ENCODE data around the gene UBALD1. TPM values are rescaled to one million over a fixed set of nuclear protein-coding genes. Genes with fewer than 3 reads are reported as not detected.

Gene UBALD1
- total RNA-seq, 1 experiment from 2014 or later, result 24.6 TPM

DNA sequence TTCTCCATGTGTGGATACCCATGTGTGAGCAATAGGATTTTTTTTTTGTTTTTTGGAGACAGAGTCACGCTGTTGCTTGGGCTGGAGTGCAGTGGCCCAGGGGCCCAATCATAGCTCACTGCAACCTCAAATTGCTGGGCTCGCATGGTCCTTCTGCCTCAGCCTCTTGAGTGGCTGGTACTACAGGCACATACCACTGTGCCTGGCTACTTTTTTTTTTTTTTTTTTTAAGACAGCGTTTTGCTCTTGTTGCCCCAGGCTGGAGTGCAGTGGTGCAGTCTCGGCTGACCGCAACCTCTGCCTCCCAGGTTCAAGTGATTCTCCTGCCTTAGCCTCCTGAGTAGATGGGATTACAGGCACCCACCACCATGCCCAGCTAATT is 26.6 kb upstream of the UBALD1 start:
- no peak for DNase-seq
- Histone ChIP-seq H3K4me1 (ENCODE audit: insufficient read depth, low read length) (no peaks in the 10 kb centered on the region), H3K9ac (ENCODE audit: low read length) (no peak overlapping the region), H3K27ac (ENCODE audit: low read length) (no peak overlapping the region), H3K79me2 (ENCODE audit: low read length) (peaks cover 61% of the 10 kb centered on the region), H2AFZ (ENCODE audit: low read length) (no peak overlapping the region), H3K9me2 (replicated peaks; ENCODE audit: low read length) (no peaks in the 10 kb centered on the region), H3K4me3 (ENCODE audit: low read length) (no peak overlapping the region), H3K4me2 (ENCODE audit: low read length) (no peak overlapping the region), H4K20me1 (ENCODE audit: low read length) (no peaks in the 10 kb centered on the region), H3K27me3 (ENCODE audit: low read length) (no peaks in the 10 kb centered on the region), H3K9me3 (ENCODE audit: low read length) (no peaks in the 10 kb centered on the region), H3F3A (ENCODE audit: low read length, unreplicated experiment) (no peaks in the 10 kb centered on the region), H3K36me3 (ENCODE audit: low read depth, low read length) (no peaks in the 10 kb centered on the region)
- no peak for ATAC-seq
- ChIA-PET CTCF (no interaction called here), POLR2A (ENCODE audit: unreplicated experiment) (no interaction called here)
- TF ChIP-seq EZH2phosphoT487 (IDR thresholded peaks at IDR 0.05; ENCODE audit: borderline replicate concordance, low read length) (no peak), EZH2 (IDR thresholded peaks at IDR 0.05; ENCODE audit: low read length, unreplicated experiment) (no peak)
- intact Hi-C loops (cut with micrococcal nuclease), result no loop called here
- BruUV-seq (replicated peaks), result no TSS peak

DNA sequence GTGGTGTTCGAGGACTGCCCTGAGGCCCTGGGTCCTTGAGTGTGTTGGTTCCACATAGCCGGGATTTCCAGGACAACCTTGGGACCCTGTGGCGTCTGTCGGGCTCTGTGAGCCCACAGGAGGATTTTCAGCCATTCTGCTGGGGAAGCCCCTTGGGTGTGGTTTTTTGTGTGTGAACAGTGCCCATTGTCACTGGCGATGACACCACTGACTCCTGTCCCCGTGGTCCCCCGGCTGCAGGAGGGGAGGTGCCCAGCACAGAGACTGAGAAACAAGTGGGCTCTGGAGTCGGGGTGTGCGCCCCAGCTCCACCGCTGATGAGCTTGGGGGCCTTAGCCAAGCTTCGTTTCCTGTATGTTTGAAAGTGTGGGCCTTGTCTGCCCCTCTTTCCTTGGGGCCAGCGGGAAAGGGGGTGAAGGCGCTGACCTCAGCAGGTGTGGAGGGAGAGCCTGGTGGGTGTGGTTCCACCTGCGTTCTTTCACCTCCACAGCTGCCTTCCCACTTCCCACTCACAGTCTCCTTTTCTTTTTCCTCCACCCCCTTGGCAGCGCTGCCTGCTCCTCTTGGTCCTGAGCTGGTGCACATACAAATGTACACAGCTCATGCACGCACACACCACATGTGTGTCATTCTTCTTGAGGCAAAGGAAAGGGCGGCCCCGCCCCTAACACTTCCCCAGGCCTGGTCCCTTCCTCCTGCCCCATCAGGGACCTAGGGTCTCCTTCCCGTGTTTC is 26.1 kb upstream of the UBALD1 start:
- H3K9me3 ChIP-seq (ENCODE audit: low read length), result no peaks in the 10 kb centered on the region
- DNase-seq, result no peak
- no peak overlapping the region for H3K27ac ChIP-seq (ENCODE audit: low read length)
- ChIA-PET POLR2A (ENCODE audit: unreplicated experiment) (no interaction called here), CTCF (no interaction called here)
- intact Hi-C loops (cut with micrococcal nuclease), result no loop called here
- H3K27me3 ChIP-seq (ENCODE audit: low read length), result no peaks in the 10 kb centered on the region
- H3K9ac ChIP-seq (ENCODE audit: low read length), result no peak overlapping the region
- no peak overlapping the region for H3K4me3 ChIP-seq (ENCODE audit: low read length)
- TF ChIP-seq, protein P1, sequence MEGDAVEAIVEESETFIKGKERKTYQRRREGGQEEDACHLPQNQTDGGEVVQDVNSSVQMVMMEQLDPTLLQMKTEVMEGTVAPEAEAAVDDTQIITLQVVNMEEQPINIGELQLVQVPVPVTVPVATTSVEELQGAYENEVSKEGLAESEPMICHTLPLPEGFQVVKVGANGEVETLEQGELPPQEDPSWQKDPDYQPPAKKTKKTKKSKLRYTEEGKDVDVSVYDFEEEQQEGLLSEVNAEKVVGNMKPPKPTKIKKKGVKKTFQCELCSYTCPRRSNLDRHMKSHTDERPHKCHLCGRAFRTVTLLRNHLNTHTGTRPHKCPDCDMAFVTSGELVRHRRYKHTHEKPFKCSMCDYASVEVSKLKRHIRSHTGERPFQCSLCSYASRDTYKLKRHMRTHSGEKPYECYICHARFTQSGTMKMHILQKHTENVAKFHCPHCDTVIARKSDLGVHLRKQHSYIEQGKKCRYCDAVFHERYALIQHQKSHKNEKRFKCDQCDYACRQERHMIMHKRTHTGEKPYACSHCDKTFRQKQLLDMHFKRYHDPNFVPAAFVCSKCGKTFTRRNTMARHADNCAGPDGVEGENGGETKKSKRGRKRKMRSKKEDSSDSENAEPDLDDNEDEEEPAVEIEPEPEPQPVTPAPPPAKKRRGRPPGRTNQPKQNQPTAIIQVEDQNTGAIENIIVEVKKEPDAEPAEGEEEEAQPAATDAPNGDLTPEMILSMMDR (conservative IDR thresholded peaks at IDR 0.05; ENCODE audit: low read depth, low read length), result no peak
- TF ChIP-seq EZH2phosphoT487 (IDR thresholded peaks at IDR 0.05; ENCODE audit: borderline replicate concordance, low read length) (no peak), EZH2 (IDR thresholded peaks at IDR 0.05; ENCODE audit: low read length, unreplicated experiment) (no peak)
- H3F3A ChIP-seq (ENCODE audit: low read length, unreplicated experiment), result no peaks in the 10 kb centered on the region
- no TSS peak for BruUV-seq (replicated peaks)
- no peaks in the 10 kb centered on the region for H3K36me3 ChIP-seq (ENCODE audit: low read depth, low read length)
- H2AFZ ChIP-seq (ENCODE audit: low read length), result no peak overlapping the region
- H3K9me2 ChIP-seq (replicated peaks; ENCODE audit: low read length), result no peaks in the 10 kb centered on the region
- no peak for ATAC-seq
- peaks cover 62% of the 10 kb centered on the region for H3K79me2 ChIP-seq (ENCODE audit: low read length)
- H3K4me2 ChIP-seq (ENCODE audit: low read length), result no peak overlapping the region
- no peaks in the 10 kb centered on the region for H3K4me1 ChIP-seq (ENCODE audit: insufficient read depth, low read length)
- no peaks in the 10 kb centered on the region for H4K20me1 ChIP-seq (ENCODE audit: low read length)

DNA sequence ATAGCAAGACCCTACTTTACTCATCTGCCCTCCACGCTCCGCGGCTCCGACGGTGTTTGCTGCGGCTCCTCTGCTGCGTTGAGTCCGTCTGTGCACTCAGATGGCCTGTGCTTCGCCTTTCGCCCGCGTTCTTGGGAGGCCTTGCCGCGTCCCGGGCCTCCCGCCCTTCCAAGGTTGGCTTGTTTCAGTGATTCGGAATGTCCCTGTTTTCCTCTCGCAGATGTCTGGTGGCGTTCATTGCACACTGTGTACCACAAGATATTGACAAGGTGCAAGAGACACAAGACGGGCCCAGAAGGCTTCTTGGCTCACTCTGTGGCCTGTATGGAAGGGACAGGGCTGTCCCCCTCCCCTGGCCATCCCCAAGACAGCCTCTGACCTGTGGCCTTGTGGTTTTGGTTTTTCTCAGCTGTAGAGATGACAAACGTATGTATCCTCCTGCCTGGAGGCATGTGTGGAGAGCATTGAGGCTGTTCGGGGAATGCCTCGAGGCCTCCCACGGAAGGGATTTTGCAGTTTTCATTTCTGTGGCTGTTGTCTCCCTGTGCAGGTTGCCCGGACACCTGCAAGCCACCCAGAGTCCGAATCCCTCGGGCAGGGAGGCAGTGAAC is 25.3 kb upstream of the UBALD1 start:
- ATAC-seq, result no peak
- H4K20me1 ChIP-seq (ENCODE audit: low read length), result no peaks in the 10 kb centered on the region
- H3K4me1 ChIP-seq (ENCODE audit: insufficient read depth, low read length), result no peaks in the 10 kb centered on the region
- ChIA-PET POLR2A (ENCODE audit: unreplicated experiment) (no interaction called here), CTCF (no interaction called here)
- no peaks in the 10 kb centered on the region for H3F3A ChIP-seq (ENCODE audit: low read length, unreplicated experiment)
- no peaks in the 10 kb centered on the region for H3K9me2 ChIP-seq (replicated peaks; ENCODE audit: low read length)
- no TSS peak for BruUV-seq (replicated peaks)
- no peaks in the 10 kb centered on the region for H3K9me3 ChIP-seq (ENCODE audit: low read length)
- DNase-seq, result no peak
- no peak overlapping the region for H3K4me3 ChIP-seq (ENCODE audit: low read length)
- H3K27ac ChIP-seq (ENCODE audit: low read length), result no peak overlapping the region
- H3K4me2 ChIP-seq (ENCODE audit: low read length), result no peak overlapping the region
- H3K36me3 ChIP-seq (ENCODE audit: low read depth, low read length), result no peaks in the 10 kb centered on the region
- H2AFZ ChIP-seq (ENCODE audit: low read length), result no peak overlapping the region
- H3K79me2 ChIP-seq (ENCODE audit: low read length), result peaks cover 58% of the 10 kb centered on the region
- H3K27me3 ChIP-seq (ENCODE audit: low read length), result no peaks in the 10 kb centered on the region
- intact Hi-C loops (cut with micrococcal nuclease), result no loop called here
- TF ChIP-seq, protein P1 (conservative IDR thresholded peaks at IDR 0.05; ENCODE audit: low read depth, low read length), result no peak
- no peak for TF ChIP-seq EZH2 (IDR thresholded peaks at IDR 0.05; ENCODE audit: low read length, unreplicated experiment)
- TF ChIP-seq EZH2phosphoT487 (IDR thresholded peaks at IDR 0.05; ENCODE audit: borderline replicate concordance, low read length), result no peak
- H3K9ac ChIP-seq (ENCODE audit: low read length), result no peak overlapping the region
